ENCODE results near the gene MME. TPM values are rescaled to one million over a fixed set of nuclear protein-coding genes. Genes with fewer than 3 reads are reported as not detected.

Gene MME
- total and polyA plus RNA-seq, 4 donors: 4.1 to 20.7 (median 9.5) TPM

GRCh38 chr3:155154255-155154654 lies 74.1 kb downstream of the MME start:
- no peak for TF ChIP-seq YY1 (IDR thresholded peaks at IDR 0.05)
- no peak for TF ChIP-seq CTCF (IDR thresholded peaks at IDR 0.05; ENCODE audit: low read depth, low read length, missing input control)
- Histone ChIP-seq H3K27me3 (ENCODE audit: control insufficient read depth in 4 of 4, insufficient read depth in 4 of 4, low read length in 3 of 4) (no peaks in the 10 kb centered on the region), H3K9me3 (ENCODE audit: control insufficient read depth in 4 of 4, low read length in 3 of 4) (no peaks in the 10 kb centered on the region), H3K4me1 (ENCODE audit: control insufficient read depth in 4 of 4, insufficient read depth in 4 of 4, low read length in 3 of 4) (peaks cover 2 to 16% (median 8%) of the 10 kb centered on the region in 4 donors), H3K27ac (ENCODE audit: low read depth in 1 of 2, low read length in 2 of 2) (no peak overlapping the region), H3K36me3 (ENCODE audit: control insufficient read depth in 4 of 4, insufficient read depth in 3 of 4, low read depth in 1 of 4, low read length in 3 of 4) (peaks cover 0 to 4% (median 0%) of the 10 kb centered on the region in 4 donors), H3K4me3 (ENCODE audit: low read depth in 1 of 3, low read length in 3 of 3) (no peak overlapping the region), H3K9ac (ENCODE audit: low read depth in 1 of 2, low read length in 2 of 2) (no peak overlapping the region)
- 96% methylated on average over 3 of the region's 3 CpGs for WGBS
- DNase-seq (ENCODE audit: low spot score): no peak

- 81% methylated on average over 9 of the region's 9 CpGs for WGBS
- no peak overlapping the region for H3K27ac ChIP-seq (ENCODE audit: low read depth in 1 of 2, low read length in 2 of 2)
- no peaks in the 10 kb centered on the region for H3K36me3 ChIP-seq (ENCODE audit: control insufficient read depth in 4 of 4, insufficient read depth in 3 of 4, low read depth in 1 of 4, low read length in 3 of 4)
- no peak for DNase-seq (ENCODE audit: low spot score)
- H3K27me3 ChIP-seq (ENCODE audit: control insufficient read depth in 4 of 4, insufficient read depth in 4 of 4, low read length in 3 of 4): no peaks in the 10 kb centered on the region
- TF ChIP-seq MAX (IDR thresholded peaks at IDR 0.05) (no peak), REST (IDR thresholded peaks at IDR 0.05) (no peak), RXRA (IDR thresholded peaks at IDR 0.05) (no peak), TAF1 (conservative IDR thresholded peaks at IDR 0.05) (no peak), GABPA (IDR thresholded peaks at IDR 0.05 in 1 of 2, conservative IDR thresholded peaks at IDR 0.05 in 1 of 2) (no peak), NR2F2 (IDR thresholded peaks at IDR 0.05) (no peak), FOXA1 (IDR thresholded peaks at IDR 0.05) (no peak)
- H3K4me3 ChIP-seq (ENCODE audit: low read depth in 1 of 3, low read length in 3 of 3): no peak overlapping the region
- no peak overlapping the region for H3K9ac ChIP-seq (ENCODE audit: low read depth in 1 of 2, low read length in 2 of 2)
- peaks cover 0 to 10% (median 4%) of the 10 kb centered on the region in 4 donors for H3K4me1 ChIP-seq (ENCODE audit: control insufficient read depth in 4 of 4, insufficient read depth in 4 of 4, low read length in 3 of 4)
- no peaks in the 10 kb centered on the region for H3K9me3 ChIP-seq (ENCODE audit: control insufficient read depth in 4 of 4, low read length in 3 of 4)
Measured at GRCh38 chr3:155158346-155159037, 78.4 kb downstream of the MME start.

- no peaks in the 10 kb centered on the region for H3K27me3 ChIP-seq (ENCODE audit: control insufficient read depth in 4 of 4, insufficient read depth in 4 of 4, low read length in 3 of 4)
- H3K36me3 ChIP-seq (ENCODE audit: control insufficient read depth in 4 of 4, insufficient read depth in 3 of 4, low read depth in 1 of 4, low read length in 3 of 4): no peaks in the 10 kb centered on the region
- H3K9me3 ChIP-seq (ENCODE audit: control insufficient read depth in 4 of 4, low read length in 3 of 4): no peaks in the 10 kb centered on the region
- H3K4me1 ChIP-seq (ENCODE audit: control insufficient read depth in 4 of 4, insufficient read depth in 4 of 4, low read length in 3 of 4): peaks cover 0 to 15% (median 6%) of the 10 kb centered on the region in 4 donors
- 96% methylated on average over 2 of the region's 2 CpGs for WGBS
- no peak for DNase-seq (ENCODE audit: low spot score)
- H3K9ac ChIP-seq (ENCODE audit: low read depth in 1 of 2, low read length in 2 of 2): no peak overlapping the region
- TF ChIP-seq RAD21 (IDR thresholded peaks at IDR 0.05): no peak
- no peak for TF ChIP-seq HNF4A (conservative IDR thresholded peaks at IDR 0.05)
- TF ChIP-seq REST (IDR thresholded peaks at IDR 0.05): no peak
- no peak overlapping the region for H3K27ac ChIP-seq (ENCODE audit: low read depth in 1 of 2, low read length in 2 of 2)
- no peak overlapping the region for H3K4me3 ChIP-seq (ENCODE audit: low read depth in 1 of 3, low read length in 3 of 3)
Measured at GRCh38 chr3:155159301-155159700, 79.2 kb downstream of the MME start.

Data from liver (tissue), 9 donors.